AG04450 (cell line): ENCODE results near the gene RAB8B. TPM values are rescaled to one million over a fixed set of nuclear protein-coding genes. Genes with fewer than 3 reads are reported as not detected.
A peak's percentile ranks its signal among the peaks of the same experiment; 100 is the strongest.

Source experiments
- CTCF ChIA-PET: fragments of 300-600, 350-600 bp; formaldehyde crosslinking; extraction: SDS; loops from one replicate; lab custom pipeline; 2022; ENCODE audit warnings: antibody characterized with exemption, inconsistent platforms; lab: Charles Lee
- POLR2A ChIA-PET: fragments of 350-600 bp; formaldehyde crosslinking; extraction: SDS; loops from one replicate; lab custom pipeline; 2021; ENCODE audit warnings: antibody characterized with exemption, inconsistent platforms; lab: Yijun Ruan, JAX
- DNase-seq: peaks from one replicate; pipeline ENCODE4 v3.0.0-alpha.2; 2011; ENCODE audit warnings: low read depth, low spot score
- H3K27ac ChIP-seq: one replicate; pipeline ENCODE4 v1.5.1; 2012; ENCODE audit warnings: low read depth, low read length, control low read depth
- H3K27me3 ChIP-seq: one replicate; pipeline ENCODE4 v1.6.0; 2012; ENCODE audit warnings: low read length; ENCODE audit not compliant: control insufficient read depth, insufficient read depth
- H3K4me3 ChIP-seq: 2 replicates; pipeline ENCODE4 v1.5.1; 2011; ENCODE audit warnings: mild to moderate bottlenecking, low read depth, low read length, control low read depth
- H3K9me3 ChIP-seq: 2 replicates; pipeline ENCODE4 v1.5.1; 2012; ENCODE audit warnings: low read length; ENCODE audit not compliant: control insufficient read depth, insufficient read depth
- CTCF ChIP-seq: IDR thresholded peaks from 2 replicates; pipeline ENCODE4 v1.5.1; 2011; ENCODE audit warnings: low read depth, low read length, control low read depth, inconsistent platforms
- polyA plus RNA-seq: library from polyadenylated mRNA; depleted of rRNA; stranded (reverse); fragments of >200 nt; gene quantifications from 2 replicates; pipeline ENCODE4 v1.2.3, GENCODE V29; 2011

Gene RAB8B
- polyA plus RNA-seq, 1 experiment = 82.4 TPM

GRCh38 chr15:63244976-63245645 lies 55.7 kb downstream of the RAB8B start:
- H3K27ac ChIP-seq = no peak overlapping the region
- POLR2A ChIA-PET = no interaction called here
- CTCF ChIA-PET = interaction anchor here (1.4 kb wide), 1 partner anchor 12 kb away, joined by 4 read pairs; no protein-coding TSS in a partner anchor
- H3K27me3 ChIP-seq = no peaks in the 10 kb centered on the region
- no peak for DNase-seq
- TF ChIP-seq CTCF = no peak
- H3K9me3 ChIP-seq = no peaks in the 10 kb centered on the region; the same call in 1 of the 2 replicates
- no peak overlapping the region for H3K4me3 ChIP-seq

- ChIA-PET CTCF (interaction anchor here (0.9 to 1.8 kb wide), 2 partner anchors 51 to 199 kb away, joined by 3 to 5 read pairs; no protein-coding TSS in a partner anchor), POLR2A (interaction anchor here (0.6 to 2.2 kb wide), 3 partner anchors 8 to 200 kb away, joined by 7 read pairs; partner anchors contain the start of gene RPS27L)
- Histone ChIP-seq H3K27ac (no peak overlapping the region), H3K4me3 (no peak overlapping the region), H3K9me3 (no peaks in the 10 kb centered on the region; the same call in 1 of the 2 replicates), H3K27me3 (no peaks in the 10 kb centered on the region)
- DNase-seq = no peak
- no peak for TF ChIP-seq CTCF
These were observed 57.5 kb downstream of the RAB8B start for GRCh38 chr15:63246691-63247469.

- Histone ChIP-seq H3K9me3 (no peaks in the 10 kb centered on the region; the same call in 1 of the 2 replicates), H3K4me3 (no peak overlapping the region), H3K27me3 (no peaks in the 10 kb centered on the region), H3K27ac (peak overlapping the region; percentile 78)
- CTCF ChIA-PET = interaction anchor here (0.7 kb wide), 1 partner anchor 57 kb away, joined by 3 read pairs; no protein-coding TSS in a partner anchor
- POLR2A ChIA-PET = interaction anchor here (0.5 to 1.0 kb wide), 3 partner anchors 22 to 98 kb away, joined by 3 to 7 read pairs (median 5); partner anchors contain the start of gene RAB8B
- peak; percentile 85 for DNase-seq
- TF ChIP-seq CTCF = no peak
These were observed 61.0 kb downstream of the RAB8B start for GRCh38 chr15:63250312-63250965.

GRCh38 chr15:63251701-63252100 lies 62.3 kb downstream of the RAB8B start:
- TF ChIP-seq CTCF = no peak
- H3K27ac ChIP-seq = no peak overlapping the region
- CTCF ChIA-PET = interaction anchor here (0.6 kb wide), 1 partner anchor 104 kb away, joined by 3 read pairs; no protein-coding TSS in a partner anchor
- DNase-seq = no peak
- H3K27me3 ChIP-seq = no peaks in the 10 kb centered on the region
- H3K9me3 ChIP-seq = no peaks in the 10 kb centered on the region; the same call in 1 of the 2 replicates
- POLR2A ChIA-PET = no interaction called here
- no peak overlapping the region for H3K4me3 ChIP-seq
